Activated T-cell treated with anti-CD3 and anti-CD28 coated beads for 24 hours (primary cell): ENCODE results near the gene VAC14.

ENCODE experiments used
- DNase-seq: peaks from one replicate; pipeline ENCODE4 v3.0.0-alpha.2; 2020; ENCODE audit warnings: low read depth

Gene VAC14

DNA sequence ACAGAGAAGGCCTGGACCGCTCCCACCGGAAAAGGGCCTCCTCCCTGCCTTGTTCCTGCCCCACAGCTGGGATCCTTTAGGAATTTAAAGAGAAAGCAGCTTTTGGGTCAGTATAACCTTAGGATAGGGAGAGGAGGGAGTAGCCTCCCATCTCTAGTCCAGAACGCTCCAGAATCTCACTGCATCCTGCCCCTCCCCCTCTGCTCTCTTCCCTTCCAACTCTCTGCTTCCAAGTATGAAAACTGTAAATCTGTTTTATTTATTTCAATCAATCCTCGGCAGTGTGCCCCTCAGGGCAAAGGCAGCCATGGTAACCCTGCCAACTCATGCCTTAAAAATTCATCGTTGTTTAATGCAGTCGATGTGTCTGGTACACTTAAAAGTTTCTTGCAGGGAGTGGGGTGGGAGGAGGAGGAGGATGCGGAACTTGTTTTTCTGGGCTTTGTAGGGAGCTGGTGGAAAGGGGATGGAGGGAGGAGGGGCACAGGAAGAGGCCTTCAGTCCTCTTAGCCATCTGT lies 94.0 kb downstream of the VAC14 start:
- DNase-seq = no peak

DNA sequence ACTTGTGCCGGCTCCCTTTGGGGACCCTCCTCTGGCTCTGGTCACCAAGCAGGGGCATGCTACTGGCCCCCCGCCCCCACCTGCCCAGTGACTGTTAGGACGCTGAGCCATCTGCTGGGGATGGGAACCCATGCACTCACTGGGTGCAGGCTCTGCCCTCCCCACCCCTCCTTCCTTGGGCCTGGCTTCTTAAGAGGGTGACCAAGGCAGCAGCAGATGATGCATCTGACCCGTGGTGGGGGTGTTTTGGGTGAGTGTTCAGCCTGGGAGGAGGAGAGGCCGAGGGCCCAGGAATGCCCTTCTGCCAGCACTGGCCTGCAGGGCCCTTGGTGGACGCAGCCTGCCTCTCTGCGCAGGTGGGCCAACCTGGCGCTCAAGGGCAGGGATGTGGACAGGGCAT lies 95.9 kb downstream of the VAC14 start:
- no peak for DNase-seq

DNA sequence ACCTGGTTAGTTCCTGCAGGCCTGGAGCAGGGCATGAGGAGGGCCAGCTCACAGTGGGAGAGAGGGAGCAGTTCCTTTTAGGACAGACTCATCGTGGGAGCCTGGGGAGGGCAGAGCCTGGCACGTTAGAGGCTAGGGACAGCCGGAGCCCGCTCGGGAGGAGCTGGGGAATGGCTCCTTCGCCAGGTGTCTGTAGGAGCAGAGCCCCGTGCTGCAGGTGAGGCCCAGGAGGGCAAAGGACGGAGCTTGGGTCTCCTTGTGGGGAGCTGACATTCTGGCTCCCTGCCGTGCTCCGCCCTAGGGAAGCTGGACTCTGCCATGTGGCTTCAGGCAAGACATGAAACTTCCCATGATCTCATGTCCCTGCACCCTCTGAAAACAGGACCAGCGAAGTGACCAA lies 96.4 kb downstream of the VAC14 start:
- no peak for DNase-seq

DNA sequence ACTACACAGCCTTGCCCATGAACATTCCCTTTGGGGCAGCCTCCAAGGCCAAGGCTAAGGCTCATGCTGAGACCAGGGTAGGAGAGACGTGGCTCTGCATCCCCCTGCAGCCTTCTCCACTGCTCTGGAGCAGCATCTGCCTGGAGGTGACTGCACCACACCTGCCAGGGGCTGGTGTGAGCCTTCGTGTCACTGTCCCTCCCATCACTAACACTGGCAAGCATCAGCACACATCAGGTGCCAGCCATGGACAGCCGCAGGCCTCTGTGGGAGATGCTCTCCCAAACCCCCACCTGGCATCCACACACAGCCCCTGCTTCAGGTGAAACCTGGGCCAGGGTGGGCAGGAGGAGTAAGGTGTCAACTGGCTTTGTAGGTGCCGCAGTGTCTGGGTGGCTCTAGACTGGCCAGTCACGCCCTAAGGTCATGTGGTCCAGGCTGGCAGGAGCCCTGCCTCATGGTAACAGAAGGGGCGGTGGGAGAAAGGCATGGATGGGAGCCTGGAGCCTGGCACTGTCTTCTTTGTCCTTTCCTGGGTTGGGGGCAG lies 97.0 kb downstream of the VAC14 start:
- DNase-seq = no peak

DNA sequence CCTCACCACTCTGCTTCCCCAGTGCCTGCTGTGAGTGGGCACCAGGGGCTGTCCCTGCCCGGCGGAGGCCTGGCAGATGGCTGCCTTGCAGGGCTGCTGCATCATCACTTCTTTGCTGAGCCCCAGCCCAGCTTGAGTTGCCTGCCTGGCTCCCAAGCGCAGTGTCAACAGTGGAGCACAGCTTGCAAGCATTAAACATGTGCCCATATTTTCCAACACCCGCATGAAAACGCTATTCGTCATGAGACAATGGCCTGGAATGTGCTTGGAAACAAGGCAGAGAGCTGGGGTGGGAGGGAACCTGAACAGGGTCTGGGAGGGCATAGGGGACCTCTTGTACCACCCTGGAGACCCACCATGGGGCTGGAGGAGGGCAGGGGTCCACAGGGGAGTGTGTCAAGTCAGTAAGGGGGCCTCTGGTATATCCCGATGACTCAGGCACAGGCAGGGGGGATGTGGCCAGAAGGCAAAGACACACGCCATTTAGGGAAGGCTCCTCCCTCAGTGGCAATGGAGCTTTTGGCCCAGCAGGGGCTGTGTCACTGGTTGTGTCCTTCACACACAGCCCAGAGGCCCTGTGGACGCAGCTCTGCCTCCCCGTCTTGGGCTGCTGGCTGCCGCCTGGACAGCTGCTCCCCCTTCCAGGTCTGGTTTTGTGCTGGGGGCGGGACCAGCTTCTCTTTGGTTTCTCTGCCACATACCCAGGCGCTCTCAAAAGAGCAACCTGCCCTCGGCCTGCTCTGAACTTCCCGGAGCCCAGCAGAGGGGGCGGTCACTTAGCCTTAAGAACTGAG lies 97.7 kb downstream of the VAC14 start:
- DNase-seq = no peak

DNA sequence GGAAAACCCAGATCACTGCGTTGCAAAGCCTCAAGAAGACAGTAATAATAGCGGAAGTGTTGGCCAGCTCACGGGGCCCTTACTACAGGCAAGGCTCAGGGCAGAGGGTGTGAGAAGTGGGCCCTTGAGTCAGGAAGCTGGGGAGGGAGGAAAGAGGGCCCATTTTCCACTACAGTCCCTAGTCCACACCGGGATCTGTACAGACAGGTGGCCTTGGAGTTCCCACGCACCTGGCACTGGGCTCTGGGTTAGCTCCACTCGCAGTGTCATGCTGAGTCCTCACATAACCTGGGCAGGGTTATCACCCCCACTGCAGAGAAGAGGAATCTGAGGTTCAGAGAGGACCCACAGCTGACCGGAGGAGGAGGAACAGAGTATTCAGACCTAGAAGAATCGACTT lies 98.3 kb downstream of the VAC14 start:
- no peak for DNase-seq

DNA sequence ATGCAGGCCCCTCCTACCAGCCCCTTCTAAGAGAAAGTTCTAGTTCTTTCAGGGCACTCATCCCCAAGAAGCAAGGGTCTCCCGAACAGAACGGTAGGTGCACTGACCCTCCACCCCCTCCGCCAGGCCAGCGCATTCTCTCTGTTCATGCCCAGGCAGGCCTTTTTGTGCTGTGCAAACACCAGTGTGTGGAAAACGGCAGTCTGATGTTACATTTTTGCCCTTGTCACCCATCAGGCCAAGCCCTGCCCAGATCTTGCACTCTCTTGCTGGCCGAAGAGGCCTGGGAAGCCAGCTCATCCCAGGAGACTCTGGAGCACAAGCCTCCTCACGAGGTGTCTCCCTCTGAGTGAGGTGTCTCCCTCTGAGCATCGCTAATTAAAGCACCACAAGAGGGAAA lies 99.0 kb downstream of the VAC14 start:
- no peak for DNase-seq

DNA sequence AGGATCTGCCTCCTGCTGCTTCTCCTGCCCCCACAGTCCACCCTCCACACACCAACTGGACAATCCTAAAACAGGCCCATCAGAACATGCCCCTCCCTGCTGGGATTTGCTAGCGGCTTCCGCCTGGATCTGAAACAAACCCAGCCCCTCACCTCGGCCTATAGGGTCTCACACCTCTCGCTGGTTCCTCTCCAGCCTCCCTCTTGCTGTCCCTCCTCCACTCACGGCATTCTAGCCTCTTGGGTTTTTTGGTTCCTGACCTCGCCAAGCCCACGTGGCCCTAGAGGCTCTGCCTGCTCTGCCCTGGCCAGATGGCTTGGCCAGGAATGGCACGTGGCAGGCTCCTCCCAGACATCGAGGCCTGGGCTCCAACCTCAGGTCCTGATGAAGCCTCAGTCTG lies 99.4 kb downstream of the VAC14 start:
- no peak for DNase-seq

DNA sequence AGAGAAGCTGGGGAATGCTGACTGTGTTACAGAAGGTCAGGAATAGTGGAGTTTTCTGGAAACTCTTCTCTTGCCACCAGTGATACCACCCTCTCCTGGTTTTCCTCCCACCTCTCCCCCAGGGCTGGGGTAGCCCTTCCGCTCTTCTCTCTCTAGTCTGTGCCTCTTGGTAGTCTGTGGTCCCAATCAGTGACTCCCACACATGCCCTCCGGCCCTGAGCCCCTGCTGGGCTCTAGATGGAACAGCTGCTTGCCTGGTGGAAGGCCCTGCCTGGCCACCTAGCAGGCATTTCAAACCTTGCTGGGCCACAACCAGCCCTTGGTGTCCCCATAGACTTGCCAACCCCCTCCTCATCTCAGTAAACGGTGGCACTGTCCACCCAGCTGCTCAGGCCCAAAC lies 99.9 kb downstream of the VAC14 start:
- DNase-seq = no peak

DNA sequence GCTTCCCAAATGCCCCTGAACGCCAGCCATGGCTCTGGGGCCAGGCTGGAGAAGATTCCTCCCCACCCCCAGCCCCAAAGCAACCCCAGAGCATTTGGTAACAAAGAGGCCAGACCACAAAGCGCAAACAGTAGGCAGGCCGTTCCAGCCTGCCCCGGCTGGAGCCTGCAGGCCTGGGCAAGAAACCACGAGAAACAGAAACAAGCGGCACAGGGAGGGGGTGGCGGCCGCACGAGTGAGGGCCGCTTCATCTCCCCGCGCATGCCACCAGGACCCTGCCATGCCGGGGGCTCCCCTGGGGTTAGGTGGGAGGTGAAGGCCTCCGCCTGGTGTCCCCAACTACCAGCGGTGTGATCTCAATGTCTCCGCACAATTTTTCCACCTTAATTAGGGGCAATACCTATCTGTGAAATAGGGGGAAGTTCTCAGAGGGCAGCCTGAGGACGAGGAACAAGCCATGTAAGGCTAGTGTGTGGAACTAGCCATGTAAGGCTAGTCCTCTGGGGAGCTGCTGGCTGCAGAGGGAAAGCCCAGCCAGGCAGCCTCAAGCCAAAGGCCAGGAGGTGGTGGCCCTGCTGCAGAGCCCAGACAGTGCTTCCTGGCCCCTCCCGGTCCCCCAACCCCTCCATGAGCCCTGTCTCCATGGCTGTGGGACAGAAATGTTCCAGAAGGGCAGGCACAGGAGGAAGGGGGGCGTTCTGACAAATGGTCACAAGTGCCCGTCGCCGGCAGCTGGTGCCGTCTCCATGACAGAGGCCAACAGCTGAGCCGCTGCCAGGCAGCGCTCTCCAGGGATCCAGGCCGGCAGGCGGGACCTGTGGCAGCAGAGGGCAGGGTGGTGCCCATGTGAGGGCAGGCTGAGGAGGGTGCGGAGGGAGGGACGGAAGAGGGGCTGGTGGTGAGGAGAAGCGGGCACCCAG lies 100.6 kb downstream of the VAC14 start:
- DNase-seq = no peak

DNA sequence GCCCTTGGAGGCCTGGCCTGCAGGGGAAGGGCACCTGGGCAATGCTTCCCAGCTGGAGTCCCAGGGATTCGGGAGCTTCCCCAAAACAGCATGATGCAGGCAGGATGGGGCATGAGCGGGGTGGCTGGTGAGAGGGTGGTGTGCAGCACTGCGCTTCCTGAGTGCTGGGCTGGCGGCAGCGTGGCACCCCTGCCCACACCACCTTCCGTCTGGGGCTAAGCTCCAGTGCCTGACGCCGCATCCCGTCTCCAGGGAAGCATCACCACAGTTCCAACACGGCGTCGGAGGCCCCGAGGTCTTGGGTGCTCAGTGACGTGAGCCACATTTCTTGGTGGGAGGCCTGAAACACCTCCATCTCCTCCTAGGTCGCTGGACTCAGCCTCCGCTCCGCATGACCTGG lies 101.3 kb downstream of the VAC14 start:
- no peak for DNase-seq

DNA sequence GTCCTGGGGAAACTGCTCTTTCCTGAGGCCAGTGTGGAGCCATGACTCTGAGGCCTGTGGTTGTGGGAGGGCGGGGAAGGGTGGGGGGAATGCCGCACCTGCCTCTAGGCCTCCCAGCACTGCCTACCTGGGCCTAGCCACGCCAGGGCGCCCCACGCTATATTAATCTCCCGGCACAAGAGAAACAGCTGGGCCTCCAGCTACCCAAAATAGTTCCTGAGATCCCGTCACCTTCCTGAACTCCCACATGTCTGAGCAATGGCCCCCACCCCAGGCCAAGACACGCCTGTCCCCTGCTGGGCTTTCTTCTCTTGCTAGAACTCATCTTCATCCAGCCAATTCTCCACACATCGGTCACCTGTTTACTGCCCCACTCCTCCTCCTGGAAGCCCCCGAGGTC lies 102.1 kb downstream of the VAC14 start:
- no peak for DNase-seq

DNA sequence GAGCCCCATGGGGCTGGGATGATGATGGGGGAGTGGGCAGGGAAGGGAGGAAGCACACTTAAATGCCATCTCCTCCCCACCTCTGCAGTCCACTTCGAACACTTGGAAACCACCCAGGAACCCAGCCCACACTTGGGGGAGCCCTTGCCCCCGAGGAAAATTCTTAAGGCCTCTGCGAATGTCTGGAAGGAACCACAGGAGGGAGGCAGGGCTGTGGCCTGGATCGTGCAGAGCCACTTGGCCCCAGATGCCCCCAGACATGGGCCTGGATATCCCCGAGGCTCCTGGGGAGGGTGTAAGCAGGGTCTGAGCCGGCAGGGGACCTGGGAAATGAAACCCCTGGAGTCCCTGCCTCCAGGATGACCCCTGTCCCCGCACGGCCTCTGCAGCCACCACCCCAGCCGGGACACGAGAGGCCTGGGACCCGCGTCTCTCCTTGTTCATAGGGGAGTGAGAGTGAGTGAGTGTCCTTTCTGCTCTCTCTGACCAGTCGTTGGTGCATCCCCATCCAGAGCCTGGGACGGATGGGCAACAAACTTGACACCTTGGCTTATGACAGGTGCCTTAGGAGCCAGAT lies 103.3 kb downstream of the VAC14 start:
- no peak for DNase-seq

DNA sequence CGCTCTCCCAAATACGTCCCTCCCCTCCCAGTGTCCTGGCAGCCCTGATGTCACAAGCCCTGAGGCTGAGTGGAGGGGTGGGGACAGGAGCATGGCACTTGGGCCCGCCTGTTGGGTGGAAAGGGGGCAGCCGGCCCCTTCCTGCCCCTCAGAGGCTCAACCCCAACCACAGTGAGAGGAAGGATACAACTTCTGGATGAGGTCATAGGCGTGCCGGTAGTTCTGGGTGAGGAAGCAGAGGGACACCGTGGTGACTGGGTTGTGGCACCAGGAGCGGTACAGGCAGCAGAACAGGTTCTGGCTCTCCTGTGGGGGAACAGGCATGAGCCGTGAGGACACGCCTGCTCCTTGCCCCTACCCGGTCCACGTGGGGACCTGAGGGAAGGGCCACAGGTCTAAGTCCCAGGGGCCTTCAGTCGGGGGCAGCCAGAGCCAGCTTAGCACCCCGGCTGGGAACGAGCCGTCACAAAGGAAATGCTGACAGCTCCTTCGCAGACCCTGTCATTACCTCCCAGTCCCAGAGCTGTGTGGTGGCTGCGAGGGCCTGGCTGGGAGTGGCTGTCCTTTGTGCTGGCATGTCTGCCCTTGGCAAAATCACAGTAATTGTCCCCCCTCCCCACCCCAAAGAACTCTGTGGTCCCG lies 103.9 kb downstream of the VAC14 start:
- no peak for DNase-seq

DNA sequence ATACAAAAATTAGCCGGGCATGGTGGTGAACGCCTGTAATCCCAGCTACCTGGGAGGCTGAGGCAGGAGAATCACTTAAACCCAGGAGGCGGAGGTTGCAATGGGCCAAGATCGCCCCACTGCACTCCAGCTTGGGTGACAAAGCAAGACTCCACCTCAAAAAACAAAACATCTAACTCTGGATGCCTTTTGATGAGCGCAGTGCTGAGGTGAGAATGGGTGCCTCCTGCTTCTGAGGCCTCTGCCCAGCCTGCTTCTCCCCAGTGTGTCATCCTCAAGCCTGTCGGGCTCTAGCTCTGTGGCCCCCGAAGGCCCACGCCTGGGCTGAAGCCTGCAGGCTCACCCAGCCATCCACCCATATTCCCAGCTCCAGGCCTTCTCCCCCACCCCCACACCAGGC lies 104.6 kb downstream of the VAC14 start:
- DNase-seq = no peak

DNA sequence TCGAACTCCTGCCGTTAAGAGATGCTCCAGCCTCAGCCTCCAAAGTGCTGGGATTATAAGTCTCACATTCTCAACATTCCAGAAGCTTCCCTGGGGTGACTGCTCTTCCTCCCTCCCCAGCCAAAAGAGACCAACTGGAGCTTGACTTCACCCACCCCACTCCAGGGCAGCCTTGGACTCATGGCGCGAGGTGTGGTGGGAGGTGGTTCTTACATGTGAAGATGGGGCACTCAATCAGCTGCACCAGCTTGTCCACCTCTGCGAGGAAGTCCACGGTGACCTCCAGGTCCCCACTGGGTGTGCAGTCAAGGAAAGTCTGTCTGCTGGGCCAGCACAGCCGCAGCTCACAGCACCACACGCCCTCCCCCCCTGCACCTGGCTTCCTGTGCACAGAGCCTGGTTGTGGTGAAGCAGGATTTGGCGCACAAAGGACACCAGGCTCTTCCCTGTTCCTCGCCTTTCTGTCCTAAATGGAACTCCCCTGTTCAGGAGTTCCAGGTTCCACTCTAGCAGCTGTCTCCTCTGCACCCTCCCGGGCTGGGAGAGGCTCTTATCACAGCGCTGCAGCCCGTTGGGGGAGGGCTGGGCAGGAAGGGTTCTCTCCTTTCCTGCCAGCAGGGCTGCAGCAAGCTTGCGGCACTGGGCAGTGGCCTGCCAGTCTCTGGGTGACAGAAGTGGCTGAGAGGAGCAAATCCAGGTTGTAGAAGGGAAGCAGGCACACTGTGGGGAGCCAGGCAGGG lies 105.5 kb downstream of the VAC14 start:
- DNase-seq = no peak

DNA sequence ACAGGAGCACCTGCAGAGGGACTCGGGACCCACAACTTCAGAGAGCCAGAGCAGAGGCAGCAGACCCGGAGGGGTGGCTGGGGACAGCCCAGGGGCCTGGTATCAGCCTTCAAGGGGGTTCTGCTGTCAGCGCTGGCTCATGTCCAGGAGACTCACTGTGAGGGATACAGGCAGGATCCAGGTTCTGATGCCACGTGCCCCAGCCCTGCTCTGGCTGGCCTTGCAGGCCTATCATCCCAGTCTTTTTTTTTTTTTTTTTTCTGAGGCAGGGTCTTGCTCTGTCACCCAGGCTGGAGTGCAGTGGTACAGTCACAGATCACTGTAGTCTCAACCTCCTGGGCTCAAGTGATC lies 106.1 kb downstream of the VAC14 start:
- DNase-seq = no peak

DNA sequence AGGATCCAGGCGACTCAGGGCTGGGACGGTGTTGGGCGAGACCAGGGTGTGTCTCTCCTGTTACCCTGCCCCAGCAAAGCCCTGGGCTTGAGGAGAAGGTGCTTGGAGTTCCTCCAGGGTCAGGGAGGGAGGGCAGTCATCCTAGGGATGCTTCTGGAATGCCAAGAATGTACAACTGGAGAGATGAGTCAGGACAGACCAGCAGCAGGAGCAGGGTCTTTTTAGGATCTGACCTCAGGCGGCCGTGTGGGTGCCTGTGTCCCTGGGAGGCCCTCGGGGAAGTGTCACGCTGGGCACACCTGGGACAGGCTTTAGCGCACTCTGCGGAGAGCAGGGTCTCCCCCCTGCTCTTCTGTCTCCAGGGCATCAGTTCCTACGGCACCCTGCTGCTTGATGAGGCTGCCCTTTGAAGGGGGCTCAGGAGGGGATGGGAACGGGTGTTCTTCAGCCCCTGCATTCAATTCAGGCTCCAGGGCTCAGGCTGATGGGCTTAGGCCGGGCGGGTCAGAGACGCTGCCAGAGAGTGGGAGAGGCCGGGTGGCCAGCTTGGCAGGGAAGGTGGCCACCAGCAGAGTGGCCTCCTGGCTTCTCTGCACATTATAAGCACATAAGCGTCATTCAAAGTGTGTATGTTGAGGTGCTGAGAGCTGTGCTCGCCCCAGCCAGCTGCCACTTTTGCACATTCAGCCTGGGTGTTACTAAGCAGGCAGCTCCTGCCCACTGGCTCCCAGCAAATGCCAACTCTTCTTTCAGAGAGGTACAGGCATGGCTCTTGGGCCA lies 106.7 kb downstream of the VAC14 start:
- DNase-seq = no peak

DNA sequence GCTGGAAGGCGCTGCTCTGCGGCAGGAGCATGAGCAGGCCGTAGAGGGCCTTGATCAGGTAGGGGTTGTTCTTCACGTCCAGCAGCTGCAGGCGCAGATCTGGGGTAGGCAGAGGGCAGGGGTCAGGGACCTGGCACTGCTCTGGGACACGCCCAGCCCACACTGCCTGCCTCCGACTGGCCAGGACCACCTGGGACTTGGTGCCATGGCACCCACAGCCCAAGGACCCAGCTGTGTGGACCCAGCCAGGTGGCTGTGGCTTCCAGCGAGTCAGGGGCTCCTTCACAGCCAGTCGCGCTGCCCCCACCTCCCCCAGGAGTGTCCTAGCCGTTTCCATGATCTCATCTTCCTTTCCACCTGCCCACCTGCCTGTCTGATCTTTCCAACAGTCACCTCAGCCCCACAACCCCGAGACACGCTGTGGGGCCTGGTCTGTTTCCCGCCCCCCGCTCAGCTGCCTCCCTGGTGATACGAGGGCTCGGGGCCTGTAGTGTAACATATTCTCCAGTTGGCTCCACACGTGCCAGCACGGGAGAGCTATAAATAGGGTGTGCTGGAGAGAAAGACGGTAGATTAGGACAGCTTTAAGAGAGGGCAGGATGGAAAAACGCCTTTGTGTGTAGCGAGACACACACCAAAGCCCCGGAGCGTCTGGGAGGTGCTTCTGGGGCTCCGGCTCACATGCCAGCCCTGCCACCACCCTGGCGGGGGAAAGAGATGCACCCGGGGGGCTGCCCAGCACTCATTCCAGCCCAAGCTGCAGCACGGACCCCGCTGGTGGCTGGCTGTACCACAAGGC lies 107.9 kb downstream of the VAC14 start:
- DNase-seq = no peak
